Transverse colon (tissue), 4 donors: ENCODE measurements around the gene ARHGAP23. TPM values are rescaled to one million over a fixed set of nuclear protein-coding genes. Genes with fewer than 3 reads are reported as not detected.

Experiments used
- DNase-seq: peaks from one replicate; pipeline ENCODE4 v3.0.0-alpha.2; 2019
- H3K27ac ChIP-seq, 4 donors: fragments of 200-600 bp; sonication (generic); 2 replicates each; pipeline ENCODE4 v1.5.1; 2016 to 2018; ENCODE audit warnings: inconsistent platforms in 4 of 4
- H3K27me3 ChIP-seq: fragments of 200-600 bp; sonication (generic); 2 replicates; pipeline ENCODE4 v1.5.1; 2017; ENCODE audit warnings: inconsistent platforms
- H3K36me3 ChIP-seq, 4 donors: fragments of 200-600 bp; sonication (generic); 2 replicates each; pipeline ENCODE4 v1.5.1; 2017 to 2019; ENCODE audit warnings: inconsistent platforms in 4 of 4
- H3K4me1 ChIP-seq, 4 donors: fragments of 200-600 bp; sonication (generic); 2 replicates each; pipeline ENCODE4 v1.5.1; 2017 to 2020; ENCODE audit warnings: inconsistent platforms in 4 of 4
- H3K4me3 ChIP-seq, 4 donors: fragments of 200-600 bp; sonication (generic); 1 replicate in 1 of 4; 2 replicates in 3 of 4; pipeline versions ENCODE4 v1.5.1 to v1.6.1; 2017 to 2019; ENCODE audit warnings: inconsistent platforms in 4 of 4
- H3K9me3 ChIP-seq, 2 donors: fragments of 200-600 bp; sonication (generic); 2 replicates each; pipeline ENCODE4 v1.5.1; 2017 to 2019; ENCODE audit warnings: inconsistent platforms in 2 of 2
- CTCF ChIP-seq, 5 experiments: fragments of 200-600 bp in 3 of 5; fragments of 450-650 bp in 2 of 5; sonication (generic) in 3 of 5; IDR thresholded peaks; 1 replicate in 2 of 5; 2 replicates in 3 of 5; pipeline ENCODE4 v1.5.1; 2016 to 2017; ENCODE audit warnings: antibody characterized with exemption in 5 of 5, inconsistent platforms in 3 of 5, mild to moderate bottlenecking in 2 of 5, moderate library complexity in 1 of 5
- EP300 ChIP-seq: sonication (generic); formaldehyde crosslinking; IDR thresholded peaks from one replicate; pipeline ENCODE4 v1.6.1; 2017; ENCODE audit warnings: antibody characterized with exemption, low read depth
- POLR2A ChIP-seq: fragments of 450-650 bp; IDR thresholded peaks from one replicate; pipeline ENCODE4 v1.6.1; 2016; ENCODE audit warnings: antibody characterized with exemption, mild to moderate bottlenecking, moderate library complexity
- POLR2AphosphoS5 ChIP-seq, 3 donors: sonication (generic); formaldehyde crosslinking; IDR thresholded peaks; one replicate each; pipeline ENCODE4 v1.6.1; 2016; ENCODE audit warnings: antibody characterized with exemption in 3 of 3
- WGBS, 2 donors: methylation state at CpG; one replicate each; pipeline ENCODE4 v1.1.5; 2018; ENCODE audit warnings: low coverage in 1 of 2; 5-methylcytosine and 5-hydroxymethylcytosine counted together
- in situ Hi-C, 4 donors: fragments of 200-750 bp; cut with MboI; loops; one replicate each; pipeline versions ENCODE4 v1.15.0 to v1.15.1; 2017; ENCODE audit warnings: low sequenced_read_pairs in 3 of 4, low pct_ligation_motif_present in 1 of 4, low pct_unique_long_range_greater_than_20kb in 1 of 4
- intact Hi-C: fragments of 100-400 bp; cut with DNase I; formaldehyde crosslinking; loops from one replicate; pipeline ENCODE4 v1.15.1; 2023; ENCODE audit warnings: low total_unique reads
- total RNA-seq, 4 donors: library from RNA; depleted of rRNA; stranded (reverse); fragments of >200 nt; gene quantifications; one replicate each; pipeline ENCODE4 v1.1.0, GENCODE V29; 2016

Gene ARHGAP23
- total RNA-seq, 4 donors from 2014 or later = 4.5 to 21.7 (median 17.0) TPM

GRCh38 chr17:38554430-38555350 lies 126.4 kb downstream of the ARHGAP23 start:
- intact Hi-C loops = no loop called here
- no peaks in the 10 kb centered on the region for H3K36me3 ChIP-seq

GRCh38 chr17:38556239-38556638 lies 128.0 kb downstream of the ARHGAP23 start:
- Histone ChIP-seq H3K4me1 (peaks cover 9 to 30% (median 26%) of the 10 kb centered on the region in 4 donors), H3K27ac (no peak overlapping the region), H3K27me3 (peaks cover 22% of the 10 kb centered on the region), H3K9me3 (no peaks in the 10 kb centered on the region), H3K4me3 (no peak overlapping the region), H3K36me3 (no peaks in the 10 kb centered on the region)
- intact Hi-C loops = no loop called here
- 80 to 82% methylated on average over 2 to 6 of the region's 6 CpGs for WGBS, 2 donors
- no peak for DNase-seq
- no peak for TF ChIP-seq POLR2AphosphoS5 (IDR thresholded peaks at IDR 0.05)
- in situ Hi-C loops = loop anchor here in 2 of 4 donors (10.0 to 25.0 kb wide), 2 partner anchors 106 to 109 kb away; partner anchors contain the start of gene EPOP (in 1 of the 2)

More at GRCh38 chr17:38554430-38555350, 126.4 kb downstream of the ARHGAP23 start:
- Histone ChIP-seq H3K27me3 (peaks cover 7% of the 10 kb centered on the region), H3K9me3 (no peaks in the 10 kb centered on the region), H3K4me3 (no peak overlapping the region), H3K27ac (no peak overlapping the region), H3K4me1 (peaks cover 6 to 25% (median 23%) of the 10 kb centered on the region in 4 donors)
- no peak for DNase-seq
- TF ChIP-seq EP300 (no peak), POLR2AphosphoS5 (IDR thresholded peaks at IDR 0.05) (no peak), CTCF (IDR thresholded peaks at IDR 0.05) (no peak), POLR2A (no peak)
- in situ Hi-C loops = loop anchor here in 2 of 4 donors (10.0 to 25.0 kb wide), 2 partner anchors 108 to 110 kb away; partner anchors contain the start of gene EPOP (in 1 of the 2)
- WGBS, 2 donors = 67 to 84% methylated on average over 5 to 8 of the region's 8 CpGs

- Histone ChIP-seq H3K4me3 (peak overlapping the region in 1 of 4 donors; percentile 46), H3K27me3 (peaks cover 33% of the 10 kb centered on the region), H3K4me1 (peaks cover 9 to 30% (median 26%) of the 10 kb centered on the region in 4 donors), H3K9me3 (no peaks in the 10 kb centered on the region), H3K36me3 (no peaks in the 10 kb centered on the region), H3K27ac (peak overlapping the region in 1 of 4 donors; percentile 31)
- intact Hi-C loops = no loop called here
- WGBS, 2 donors = 65% methylated on average over 6 of the region's 6 CpGs; no CpG with 5 or more reads in 1 of the 2 donors
- no peak for DNase-seq
- no peak for TF ChIP-seq CTCF (IDR thresholded peaks at IDR 0.05)
- in situ Hi-C loops = loop anchor here in 2 of 4 donors (10.0 to 25.0 kb wide), 2 partner anchors 105 to 107 kb away; partner anchors contain the start of gene EPOP (in 1 of the 2)
These were observed 129.1 kb downstream of the ARHGAP23 start for GRCh38 chr17:38557396-38557795.

GRCh38 chr17:38557836-38558727 lies 129.8 kb downstream of the ARHGAP23 start:
- peaks cover 9 to 30% (median 26%) of the 10 kb centered on the region in 4 donors for H3K4me1 ChIP-seq
- TF ChIP-seq POLR2AphosphoS5 (IDR thresholded peaks at IDR 0.05) (peak in 1 of 3 donors; percentile 15), EP300 (no peak), CTCF (IDR thresholded peaks at IDR 0.05) (peak; percentile 86 to 94 (median 88)), POLR2A (no peak)
- WGBS, 2 donors = 3 to 10% methylated on average over 9 to 31 of the region's 52 CpGs
- no peaks in the 10 kb centered on the region for H3K36me3 ChIP-seq
- H3K27me3 ChIP-seq = peaks cover 40% of the 10 kb centered on the region
- H3K4me3 ChIP-seq = peak overlapping the region in 3 of 4 donors; percentile 18 to 46 (median 28)
- intact Hi-C loops = loop anchor here (2.0 kb wide), 1 partner anchor 109 kb away; no protein-coding TSS in a partner anchor
- peak; percentile 95 for DNase-seq
- in situ Hi-C loops = loop anchor here in 2 of 4 donors (10.0 to 25.0 kb wide), 2 partner anchors 104 to 107 kb away; partner anchors contain the start of gene EPOP (in 1 of the 2)
- peak overlapping the region in 3 of 4 donors; percentile 3 to 45 (median 31) for H3K27ac ChIP-seq
- H3K9me3 ChIP-seq = no peaks in the 10 kb centered on the region
